ENCODE results near the gene UTP14A. TPM values are rescaled to one million over a fixed set of nuclear protein-coding genes. Genes with fewer than 3 reads are reported as not detected.
A peak's percentile ranks its signal among the peaks of the same experiment; 100 is the strongest.

UTP14A gene
- total RNA-seq, 1 donor from 2014 or later: 24.1 TPM

- Mint-ChIP-seq H3K36me3 (ENCODE audit: low read depth) (peaks cover 9% of the 10 kb centered on the region), H3K27ac (ENCODE audit: unreplicated experiment) (peak overlapping the region; percentile 89), H3K9me3 (no peaks in the 10 kb centered on the region), H3K4me3 (peak overlapping the region; percentile 95), H3K4me1 (peaks cover 20% of the 10 kb centered on the region), H3K27me3 (ENCODE audit: low read depth) (peaks cover 29% of the 10 kb centered on the region)
- TF ChIP-seq, protein P1, sequence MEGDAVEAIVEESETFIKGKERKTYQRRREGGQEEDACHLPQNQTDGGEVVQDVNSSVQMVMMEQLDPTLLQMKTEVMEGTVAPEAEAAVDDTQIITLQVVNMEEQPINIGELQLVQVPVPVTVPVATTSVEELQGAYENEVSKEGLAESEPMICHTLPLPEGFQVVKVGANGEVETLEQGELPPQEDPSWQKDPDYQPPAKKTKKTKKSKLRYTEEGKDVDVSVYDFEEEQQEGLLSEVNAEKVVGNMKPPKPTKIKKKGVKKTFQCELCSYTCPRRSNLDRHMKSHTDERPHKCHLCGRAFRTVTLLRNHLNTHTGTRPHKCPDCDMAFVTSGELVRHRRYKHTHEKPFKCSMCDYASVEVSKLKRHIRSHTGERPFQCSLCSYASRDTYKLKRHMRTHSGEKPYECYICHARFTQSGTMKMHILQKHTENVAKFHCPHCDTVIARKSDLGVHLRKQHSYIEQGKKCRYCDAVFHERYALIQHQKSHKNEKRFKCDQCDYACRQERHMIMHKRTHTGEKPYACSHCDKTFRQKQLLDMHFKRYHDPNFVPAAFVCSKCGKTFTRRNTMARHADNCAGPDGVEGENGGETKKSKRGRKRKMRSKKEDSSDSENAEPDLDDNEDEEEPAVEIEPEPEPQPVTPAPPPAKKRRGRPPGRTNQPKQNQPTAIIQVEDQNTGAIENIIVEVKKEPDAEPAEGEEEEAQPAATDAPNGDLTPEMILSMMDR (conservative IDR thresholded peaks at IDR 0.05): no peak
- peak; percentile 70 for DNase-seq (ENCODE audit: low read depth, low spot score)
Observed at GRCh38 chrX:129931411-129932015, 25.5 kb downstream of the UTP14A start.

DNA sequence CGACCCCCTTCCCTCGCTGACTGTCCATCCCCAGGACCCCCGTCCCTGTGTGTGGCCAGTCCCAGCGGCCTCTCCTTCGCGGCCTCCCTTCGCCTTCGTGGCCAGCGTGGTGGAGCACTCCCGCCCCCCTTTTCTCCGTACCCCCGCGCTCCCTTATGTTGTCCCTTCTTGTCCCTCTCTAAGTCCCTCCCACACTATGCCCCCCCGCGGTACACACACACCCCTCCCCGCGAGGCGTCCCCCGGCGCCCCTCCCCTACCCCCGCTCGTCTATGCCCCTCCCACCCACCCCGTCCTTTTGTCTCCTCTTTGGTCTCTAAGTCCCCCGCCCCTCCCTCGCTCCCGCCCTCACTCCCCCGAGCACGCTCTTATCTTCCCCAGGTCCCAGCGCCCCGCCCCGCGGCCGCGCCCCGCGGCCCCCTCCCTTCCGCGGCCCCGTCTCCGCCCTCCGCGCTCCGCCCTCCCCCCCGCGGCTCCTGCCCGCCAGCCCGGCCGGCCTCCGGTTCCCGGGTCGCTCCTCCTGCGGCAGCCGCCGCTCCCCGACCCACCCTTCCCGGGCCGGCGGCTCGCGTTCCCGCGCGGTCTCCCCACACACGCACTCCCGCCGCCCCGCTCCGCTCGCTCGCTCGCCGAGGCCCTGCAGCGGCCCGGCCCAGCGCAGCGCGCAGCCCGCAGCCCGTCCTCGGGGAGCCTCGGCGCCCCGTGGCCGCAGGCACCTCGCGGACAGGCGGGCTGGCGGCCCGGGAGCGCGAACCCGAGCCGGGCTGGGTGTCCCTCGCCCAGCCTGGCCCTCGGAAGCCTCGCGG is 26.3 kb downstream of the UTP14A start:
- Mint-ChIP-seq H3K4me3 (peak overlapping the region; percentile 95), H3K27ac (ENCODE audit: unreplicated experiment) (no peak overlapping the region), H3K9me3 (no peaks in the 10 kb centered on the region), H3K4me1 (peaks cover 20% of the 10 kb centered on the region), H3K36me3 (ENCODE audit: low read depth) (peaks cover 5% of the 10 kb centered on the region), H3K27me3 (ENCODE audit: low read depth) (peaks cover 32% of the 10 kb centered on the region)
- TF ChIP-seq, protein P1 (conservative IDR thresholded peaks at IDR 0.05): no peak
- DNase-seq (ENCODE audit: low read depth, low spot score): peak; percentile 57

GRCh38 chrX:129932821-129933321 is 26.9 kb downstream of the UTP14A start:
- peaks cover 5% of the 10 kb centered on the region for H3K36me3 Mint-ChIP-seq (ENCODE audit: low read depth)
- no peak for DNase-seq (ENCODE audit: low read depth, low spot score)
- H3K9me3 Mint-ChIP-seq: no peaks in the 10 kb centered on the region
- H3K4me3 Mint-ChIP-seq: peak overlapping the region; percentile 61
- H3K27me3 Mint-ChIP-seq (ENCODE audit: low read depth): peaks cover 32% of the 10 kb centered on the region
- TF ChIP-seq, protein P1 (conservative IDR thresholded peaks at IDR 0.05): no peak
- H3K27ac Mint-ChIP-seq (ENCODE audit: unreplicated experiment): no peak overlapping the region
- H3K4me1 Mint-ChIP-seq: peaks cover 21% of the 10 kb centered on the region

- H3K27me3 Mint-ChIP-seq (ENCODE audit: low read depth): peaks cover 39% of the 10 kb centered on the region
- H3K36me3 Mint-ChIP-seq (ENCODE audit: low read depth): peaks cover 5% of the 10 kb centered on the region
- peak overlapping the region; percentile 88 for H3K27ac Mint-ChIP-seq (ENCODE audit: unreplicated experiment)
- DNase-seq (ENCODE audit: low read depth, low spot score): no peak
- TF ChIP-seq, protein P1 (conservative IDR thresholded peaks at IDR 0.05): no peak
- no peaks in the 10 kb centered on the region for H3K9me3 Mint-ChIP-seq
- peak overlapping the region; percentile 87 for H3K4me3 Mint-ChIP-seq
- H3K4me1 Mint-ChIP-seq: peaks cover 30% of the 10 kb centered on the region
Observed at GRCh38 chrX:129933700-129934099, 27.7 kb downstream of the UTP14A start.

- Mint-ChIP-seq H3K36me3 (ENCODE audit: low read depth) (peaks cover 2% of the 10 kb centered on the region), H3K4me3 (peak overlapping the region; percentile 87), H3K27me3 (ENCODE audit: low read depth) (peaks cover 41% of the 10 kb centered on the region), H3K9me3 (no peaks in the 10 kb centered on the region), H3K27ac (ENCODE audit: unreplicated experiment) (peak overlapping the region; percentile 36), H3K4me1 (peaks cover 31% of the 10 kb centered on the region)
- DNase-seq (ENCODE audit: low read depth, low spot score): no peak
- TF ChIP-seq, protein P1 (conservative IDR thresholded peaks at IDR 0.05): no peak
Observed at GRCh38 chrX:129934461-129934860, 28.5 kb downstream of the UTP14A start.

Data from neural crest cell (in vitro differentiated cells).